Smooth muscle cell (in vitro differentiated cells): ENCODE results near the gene MED29. TPM values are rescaled to one million over a fixed set of nuclear protein-coding genes. Genes with fewer than 3 reads are reported as not detected.

Source experiments
- DNase-seq: peaks from one replicate; lab custom pipeline; 2025; ENCODE audit not compliant: unreplicated experiment; lab: John Stamatoyannopoulos, UW
- H2AFZ ChIP-seq: fragments of 200-600 bp; sonication (generic); 2 replicates; pipeline ENCODE4 v1.6.0; 2016; ENCODE audit warnings: antibody characterized with exemption, low read depth, mild to moderate bottlenecking
- H3F3A ChIP-seq: fragments of 200-600 bp; sonication (generic); 2 replicates; pipeline ENCODE4 v1.6.0; 2017; ENCODE audit warnings: antibody characterized with exemption, low read depth
- H3K27ac ChIP-seq: fragments of 200-600 bp; sonication (generic); 2 replicates; pipeline ENCODE4 v1.5.1; 2016; ENCODE audit warnings: low read depth, mild to moderate bottlenecking
- H3K27me3 ChIP-seq: fragments of 200-600 bp; sonication (generic); 2 replicates; pipeline ENCODE4 v1.6.1; 2016; ENCODE audit warnings: low read depth, mild to moderate bottlenecking
- H3K36me3 ChIP-seq: fragments of 200-600 bp; sonication (generic); 2 replicates; pipeline ENCODE4 v1.5.1; 2016; ENCODE audit warnings: low read depth
- H3K4me1 ChIP-seq: fragments of 200-600 bp; sonication (generic); 2 replicates; pipeline ENCODE4 v1.5.1; 2016; ENCODE audit warnings: low read depth
- H3K4me2 ChIP-seq: fragments of 200-600 bp; sonication (generic); 2 replicates; pipeline ENCODE4 v1.6.0; 2016; ENCODE audit warnings: mild to moderate bottlenecking
- H3K4me3 ChIP-seq: fragments of 200-600 bp; sonication (generic); 2 replicates; pipeline ENCODE4 v1.5.1; 2016; ENCODE audit warnings: mild to moderate bottlenecking
- H3K79me2 ChIP-seq: fragments of 200-600 bp; sonication (generic); 2 replicates; pipeline ENCODE4 v1.6.0; 2016; ENCODE audit warnings: low read depth, mild to moderate bottlenecking
- H3K9ac ChIP-seq: fragments of 200-600 bp; sonication (generic); 2 replicates; pipeline ENCODE4 v1.6.0; 2016; ENCODE audit warnings: low read depth
- H3K9me3 ChIP-seq: fragments of 200-600 bp; sonication (generic); replicated peaks from 2 replicates; pipeline ENCODE4 v1.5.1; 2016; ENCODE audit warnings: low read depth
- H4K20me1 ChIP-seq: fragments of 200-600 bp; sonication (generic); 2 replicates; pipeline ENCODE4 v1.6.0; 2016; ENCODE audit warnings: low read depth
- WGBS: methylation state at CpG from one replicate; pipeline ENCODE4 v1.1.7; 2016; ENCODE audit warnings: low lambda C conversion rate; 5-methylcytosine and 5-hydroxymethylcytosine counted together
- polyA plus RNA-seq: library from polyadenylated mRNA; unstranded; fragments of >200 nt; fragmentation: Nextera tagmentation; extraction: Ambion mirVana; gene quantifications from 2 replicates; pipeline ENCODE4 v1.2.1, GENCODE V29; 2016
- total RNA-seq: library from RNA; depleted of rRNA; stranded (reverse); fragments of >200 nt; gene quantifications from 2 replicates; pipeline ENCODE4 v1.2.3, GENCODE V29; 2014
- TF ChIP-seq, protein P1 (sequence below): fragments of 200-600 bp; sonication (generic); IDR thresholded peaks from 2 replicates; pipeline ENCODE4 v1.5.1; 2017; ENCODE audit warnings: borderline replicate concordance, mild to moderate bottlenecking, antibody characterized with exemption; ENCODE audit not compliant: insufficient read depth, poor library complexity, severe bottlenecking

The MED29 gene
- total and polyA plus RNA-seq, 2 experiments from 2014 or later = 23.0 to 37.7 TPM

- Histone ChIP-seq H3K27me3 (no peaks in the 10 kb centered on the region), H3K4me3 (peak overlapping the region; percentile 96), H3F3A (peaks cover 41% of the 10 kb centered on the region), H3K4me1 (peaks cover 26% of the 10 kb centered on the region), H3K4me2 (peak overlapping the region; percentile 94), H3K9ac (peak overlapping the region; percentile 79), H3K79me2 (peaks cover 27% of the 10 kb centered on the region), H4K20me1 (peaks cover 23% of the 10 kb centered on the region), H3K9me3 (no peaks in the 10 kb centered on the region), H3K27ac (peak overlapping the region; percentile 95), H2AFZ (no peak overlapping the region), H3K36me3 (no peaks in the 10 kb centered on the region)
- WGBS = 23% methylated on average over 17 of the region's 22 CpGs
- no peak for DNase-seq
- TF ChIP-seq, protein P1, sequence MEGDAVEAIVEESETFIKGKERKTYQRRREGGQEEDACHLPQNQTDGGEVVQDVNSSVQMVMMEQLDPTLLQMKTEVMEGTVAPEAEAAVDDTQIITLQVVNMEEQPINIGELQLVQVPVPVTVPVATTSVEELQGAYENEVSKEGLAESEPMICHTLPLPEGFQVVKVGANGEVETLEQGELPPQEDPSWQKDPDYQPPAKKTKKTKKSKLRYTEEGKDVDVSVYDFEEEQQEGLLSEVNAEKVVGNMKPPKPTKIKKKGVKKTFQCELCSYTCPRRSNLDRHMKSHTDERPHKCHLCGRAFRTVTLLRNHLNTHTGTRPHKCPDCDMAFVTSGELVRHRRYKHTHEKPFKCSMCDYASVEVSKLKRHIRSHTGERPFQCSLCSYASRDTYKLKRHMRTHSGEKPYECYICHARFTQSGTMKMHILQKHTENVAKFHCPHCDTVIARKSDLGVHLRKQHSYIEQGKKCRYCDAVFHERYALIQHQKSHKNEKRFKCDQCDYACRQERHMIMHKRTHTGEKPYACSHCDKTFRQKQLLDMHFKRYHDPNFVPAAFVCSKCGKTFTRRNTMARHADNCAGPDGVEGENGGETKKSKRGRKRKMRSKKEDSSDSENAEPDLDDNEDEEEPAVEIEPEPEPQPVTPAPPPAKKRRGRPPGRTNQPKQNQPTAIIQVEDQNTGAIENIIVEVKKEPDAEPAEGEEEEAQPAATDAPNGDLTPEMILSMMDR = no peak
Measured at GRCh38 chr19:39405958-39406655, 14.9 kb downstream of the MED29 start.

DNA sequence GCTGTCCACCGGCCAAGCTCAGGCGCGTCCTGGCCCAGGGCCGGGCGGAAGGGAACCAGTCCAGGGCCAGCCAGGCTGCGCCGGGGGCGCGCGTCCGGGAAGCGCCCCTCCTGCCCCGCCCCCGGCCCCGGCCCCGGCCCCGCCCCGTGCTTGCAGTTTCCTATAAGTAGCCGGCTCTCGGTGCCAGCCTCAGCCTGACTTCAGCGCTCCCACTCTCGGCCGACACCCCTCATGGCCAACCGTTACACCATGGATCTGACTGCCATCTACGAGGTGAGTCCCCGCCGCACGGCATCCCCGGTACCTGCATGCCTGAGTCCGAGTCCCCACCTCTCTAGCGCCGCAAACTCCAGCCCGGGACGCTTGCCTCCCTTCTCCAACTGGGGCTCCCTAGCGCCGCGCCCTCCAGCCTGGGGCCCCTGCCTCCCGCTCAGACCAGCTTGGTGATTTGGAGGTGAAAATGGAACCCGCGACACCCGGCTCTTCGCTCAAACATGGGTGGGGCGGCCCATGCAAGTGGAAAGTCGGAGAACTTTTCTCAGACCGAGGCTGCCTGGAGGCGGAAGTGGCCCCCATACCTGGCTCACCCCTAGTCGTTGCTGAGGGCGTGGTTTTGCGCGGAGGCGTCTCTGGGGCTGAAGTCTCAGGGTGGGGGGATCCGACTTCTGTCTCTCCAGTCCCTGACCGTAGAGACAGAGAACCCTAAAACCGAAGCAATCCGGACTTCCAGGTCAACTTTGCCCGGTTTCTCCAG is 15.7 kb downstream of the MED29 start, which contains the start of gene ZFP36:
TSS of gene ZFP36 (plus strand) at position 192 of the 754 bp plus-strand sequence. CDS start at position 250, 58 bp downstream.
- Histone ChIP-seq H3K4me3 (peak within 1 kb of the TSS; percentile 96), H3K27ac (peak within 1 kb of the TSS; percentile 95), H3F3A (peaks cover 41% of the 10 kb centered on the region), H3K79me2 (peaks cover 27% of the 10 kb centered on the region), H3K9ac (peak within 1 kb of the TSS; percentile 92), H3K9me3 (no peaks in the 10 kb centered on the region), H3K4me2 (peak within 1 kb of the TSS; percentile 94), H4K20me1 (peaks cover 23% of the 10 kb centered on the region), H2AFZ (no peak within 1 kb of the TSS), H3K4me1 (peaks cover 26% of the 10 kb centered on the region), H3K27me3 (no peaks in the 10 kb centered on the region), H3K36me3 (no peaks in the 10 kb centered on the region)
- WGBS = 2% methylated on average over 40 of the region's 56 CpGs
- DNase-seq = peak; percentile 91
- TF ChIP-seq, protein P1 = no peak

DNA sequence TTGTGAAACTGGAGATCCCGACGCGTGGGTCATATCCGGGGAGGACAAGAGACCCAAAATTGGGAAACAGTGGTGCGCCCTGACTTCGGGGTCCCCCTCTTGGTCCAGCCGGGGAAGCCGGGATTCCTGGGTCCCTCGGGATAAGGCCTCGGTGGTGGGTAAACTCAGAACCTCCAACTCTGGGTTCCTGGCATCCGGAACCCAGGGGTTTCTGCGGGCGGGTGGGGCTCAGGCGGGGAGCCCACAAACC is 16.2 kb downstream of the MED29 start:
- Histone ChIP-seq H4K20me1 (peaks cover 23% of the 10 kb centered on the region), H3K9me3 (no peaks in the 10 kb centered on the region), H2AFZ (no peak overlapping the region), H3F3A (peaks cover 38% of the 10 kb centered on the region), H3K27me3 (no peaks in the 10 kb centered on the region), H3K36me3 (no peaks in the 10 kb centered on the region), H3K4me2 (peak overlapping the region; percentile 94), H3K79me2 (peaks cover 27% of the 10 kb centered on the region), H3K4me3 (peak overlapping the region; percentile 96), H3K9ac (peak overlapping the region; percentile 92), H3K4me1 (peaks cover 24% of the 10 kb centered on the region), H3K27ac (peak overlapping the region; percentile 95)
- no peak for DNase-seq
- TF ChIP-seq, protein P1 = no peak
- 9% methylated on average over 13 of the region's 14 CpGs for WGBS
